ENCODE results near the gene ACTN1. TPM values are rescaled to one million over a fixed set of nuclear protein-coding genes. Genes with fewer than 3 reads are reported as not detected.

The ACTN1 gene
- total and polyA plus RNA-seq, 2 experiments from 2014 or later: 121 to 280 TPM

DNA sequence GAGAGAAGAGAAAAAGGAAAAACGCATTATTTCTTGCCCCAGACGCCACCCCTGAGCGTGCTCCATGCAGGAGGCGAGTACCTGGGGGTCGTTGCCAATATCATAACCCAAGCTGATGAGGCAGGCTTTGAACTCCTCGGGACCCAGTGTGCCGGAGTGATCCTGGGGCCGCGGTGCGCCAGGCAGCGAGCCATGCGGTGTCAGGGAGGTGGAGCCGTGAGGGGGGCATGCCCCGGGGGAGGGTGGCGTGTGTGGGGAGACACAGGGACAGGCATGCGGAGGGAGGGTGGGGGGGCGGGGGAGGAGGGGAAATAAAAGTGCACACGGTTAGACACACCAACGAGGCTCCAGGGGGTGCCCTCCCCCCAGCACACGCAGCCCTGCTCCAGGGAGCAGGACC, 100.2 kb downstream of the ACTN1 start:
- Histone ChIP-seq H2AFZ (no peak overlapping the region), H3K36me3 (ENCODE audit: insufficient read depth) (peaks cover 36% of the 10 kb centered on the region), H3K27me3 (ENCODE audit: insufficient read depth) (no peaks in the 10 kb centered on the region), H3K4me2 (no peak overlapping the region), H3K27ac (ENCODE audit: low read depth) (no peak overlapping the region), H3K4me1 (ENCODE audit: insufficient read depth) (no peaks in the 10 kb centered on the region), H3F3A (replicated peaks; ENCODE audit: low read depth) (no peaks in the 10 kb centered on the region), H3K79me2 (replicated peaks; ENCODE audit: insufficient read depth) (no peaks in the 10 kb centered on the region), H4K20me1 (replicated peaks; ENCODE audit: insufficient read depth) (peaks cover 6% of the 10 kb centered on the region; the same call in 1 of the 2 replicates), H3K9me2 (ENCODE audit: insufficient read depth) (no peaks in the 10 kb centered on the region), H3K4me3 (no peak overlapping the region)
- ATAC-seq (no peak), DNase-seq (ENCODE audit: low spot score) (no peak)
- Mint-ChIP-seq H3K27ac (no peak overlapping the region), H3K4me3 (no peak overlapping the region), H3K36me3 (ENCODE audit: low read depth) (peaks cover 92% of the 10 kb centered on the region), H3K9me3 (no peaks in the 10 kb centered on the region), H3K4me1 (no peaks in the 10 kb centered on the region; the same call in 2 of the 3 replicates), H3K27me3 (ENCODE audit: insufficient read depth, low read depth, poor library complexity) (no peaks in the 10 kb centered on the region)
- TF ChIP-seq, protein P1, sequence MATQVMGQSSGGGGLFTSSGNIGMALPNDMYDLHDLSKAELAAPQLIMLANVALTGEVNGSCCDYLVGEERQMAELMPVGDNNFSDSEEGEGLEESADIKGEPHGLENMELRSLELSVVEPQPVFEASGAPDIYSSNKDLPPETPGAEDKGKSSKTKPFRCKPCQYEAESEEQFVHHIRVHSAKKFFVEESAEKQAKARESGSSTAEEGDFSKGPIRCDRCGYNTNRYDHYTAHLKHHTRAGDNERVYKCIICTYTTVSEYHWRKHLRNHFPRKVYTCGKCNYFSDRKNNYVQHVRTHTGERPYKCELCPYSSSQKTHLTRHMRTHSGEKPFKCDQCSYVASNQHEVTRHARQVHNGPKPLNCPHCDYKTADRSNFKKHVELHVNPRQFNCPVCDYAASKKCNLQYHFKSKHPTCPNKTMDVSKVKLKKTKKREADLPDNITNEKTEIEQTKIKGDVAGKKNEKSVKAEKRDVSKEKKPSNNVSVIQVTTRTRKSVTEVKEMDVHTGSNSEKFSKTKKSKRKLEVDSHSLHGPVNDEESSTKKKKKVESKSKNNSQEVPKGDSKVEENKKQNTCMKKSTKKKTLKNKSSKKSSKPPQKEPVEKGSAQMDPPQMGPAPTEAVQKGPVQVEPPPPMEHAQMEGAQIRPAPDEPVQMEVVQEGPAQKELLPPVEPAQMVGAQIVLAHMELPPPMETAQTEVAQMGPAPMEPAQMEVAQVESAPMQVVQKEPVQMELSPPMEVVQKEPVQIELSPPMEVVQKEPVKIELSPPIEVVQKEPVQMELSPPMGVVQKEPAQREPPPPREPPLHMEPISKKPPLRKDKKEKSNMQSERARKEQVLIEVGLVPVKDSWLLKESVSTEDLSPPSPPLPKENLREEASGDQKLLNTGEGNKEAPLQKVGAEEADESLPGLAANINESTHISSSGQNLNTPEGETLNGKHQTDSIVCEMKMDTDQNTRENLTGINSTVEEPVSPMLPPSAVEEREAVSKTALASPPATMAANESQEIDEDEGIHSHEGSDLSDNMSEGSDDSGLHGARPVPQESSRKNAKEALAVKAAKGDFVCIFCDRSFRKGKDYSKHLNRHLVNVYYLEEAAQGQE (IDR thresholded peaks at IDR 0.05; ENCODE audit: unreplicated experiment): no peak
- TF ChIP-seq ZNF331 (CRISPR knock-in tag; IDR thresholded peaks at IDR 0.05; ENCODE audit: low read depth): no peak
- TF ChIP-seq JUNB (IDR thresholded peaks at IDR 0.05; ENCODE audit: unreplicated experiment): no peak
- no peak for TF ChIP-seq STAT1 (IDR thresholded peaks at IDR 0.05; ENCODE audit: unreplicated experiment)
- TF ChIP-seq, protein P2, sequence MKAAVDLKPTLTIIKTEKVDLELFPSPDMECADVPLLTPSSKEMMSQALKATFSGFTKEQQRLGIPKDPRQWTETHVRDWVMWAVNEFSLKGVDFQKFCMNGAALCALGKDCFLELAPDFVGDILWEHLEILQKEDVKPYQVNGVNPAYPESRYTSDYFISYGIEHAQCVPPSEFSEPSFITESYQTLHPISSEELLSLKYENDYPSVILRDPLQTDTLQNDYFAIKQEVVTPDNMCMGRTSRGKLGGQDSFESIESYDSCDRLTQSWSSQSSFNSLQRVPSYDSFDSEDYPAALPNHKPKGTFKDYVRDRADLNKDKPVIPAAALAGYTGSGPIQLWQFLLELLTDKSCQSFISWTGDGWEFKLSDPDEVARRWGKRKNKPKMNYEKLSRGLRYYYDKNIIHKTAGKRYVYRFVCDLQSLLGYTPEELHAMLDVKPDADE (IDR thresholded peaks at IDR 0.05): no peak
- TF ChIP-seq ZNF462 (CRISPR knock-in tag; IDR thresholded peaks at IDR 0.05): no peak
- TF ChIP-seq NANOG (IDR thresholded peaks at IDR 0.05; ENCODE audit: borderline replicate concordance): no peak
- no peak for TF ChIP-seq POLR2AphosphoS5 (IDR thresholded peaks at IDR 0.05; ENCODE audit: low read depth)
- TF ChIP-seq EZH2 (IDR thresholded peaks at IDR 0.05; ENCODE audit: low read depth, unreplicated experiment): no peak
- TF ChIP-seq CREB1 (CRISPR knock-in tag; IDR thresholded peaks at IDR 0.05; ENCODE audit: low read depth): no peak
- TF ChIP-seq ZNF114 (CRISPR knock-in tag; IDR thresholded peaks at IDR 0.05): no peak
- TF ChIP-seq, protein P3, sequence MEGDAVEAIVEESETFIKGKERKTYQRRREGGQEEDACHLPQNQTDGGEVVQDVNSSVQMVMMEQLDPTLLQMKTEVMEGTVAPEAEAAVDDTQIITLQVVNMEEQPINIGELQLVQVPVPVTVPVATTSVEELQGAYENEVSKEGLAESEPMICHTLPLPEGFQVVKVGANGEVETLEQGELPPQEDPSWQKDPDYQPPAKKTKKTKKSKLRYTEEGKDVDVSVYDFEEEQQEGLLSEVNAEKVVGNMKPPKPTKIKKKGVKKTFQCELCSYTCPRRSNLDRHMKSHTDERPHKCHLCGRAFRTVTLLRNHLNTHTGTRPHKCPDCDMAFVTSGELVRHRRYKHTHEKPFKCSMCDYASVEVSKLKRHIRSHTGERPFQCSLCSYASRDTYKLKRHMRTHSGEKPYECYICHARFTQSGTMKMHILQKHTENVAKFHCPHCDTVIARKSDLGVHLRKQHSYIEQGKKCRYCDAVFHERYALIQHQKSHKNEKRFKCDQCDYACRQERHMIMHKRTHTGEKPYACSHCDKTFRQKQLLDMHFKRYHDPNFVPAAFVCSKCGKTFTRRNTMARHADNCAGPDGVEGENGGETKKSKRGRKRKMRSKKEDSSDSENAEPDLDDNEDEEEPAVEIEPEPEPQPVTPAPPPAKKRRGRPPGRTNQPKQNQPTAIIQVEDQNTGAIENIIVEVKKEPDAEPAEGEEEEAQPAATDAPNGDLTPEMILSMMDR (conservative IDR thresholded peaks at IDR 0.05; ENCODE audit: low read depth in 2 of 2): no peak
- TF ChIP-seq EZH2phosphoT487 (IDR thresholded peaks at IDR 0.05; ENCODE audit: unreplicated experiment): no peak
